Stimulated activated CD4-positive, alpha-beta T cell treated with anti-CD3 and anti-CD28 coated beads, Interleukin-1b, Interleukin-23, amount 100 ng/mL, for 4 hours (primary cell): ENCODE data around the gene RIC8B.

Experiments
- DNase-seq, 2 donors: peaks; one replicate each; pipeline ENCODE4 v3.0.0-alpha.2; 2020; ENCODE audit warnings: low read depth in 2 of 2

The RIC8B gene

GRCh38 chr12:106801167-106801708 lies 26.8 kb downstream of the RIC8B start:
- DNase-seq = no peak

- no peak for DNase-seq
These were observed 27.5 kb downstream of the RIC8B start for GRCh38 chr12:106801830-106802533.

GRCh38 chr12:106804668-106805067 lies 30.2 kb downstream of the RIC8B start:
- DNase-seq = no peak

GRCh38 chr12:106814714-106815113 lies 40.2 kb downstream of the RIC8B start:
- DNase-seq = no peak

GRCh38 chr12:106815741-106816140 lies 41.3 kb downstream of the RIC8B start:
- no peak for DNase-seq

GRCh38 chr12:106816231-106816630 lies 41.7 kb downstream of the RIC8B start:
- DNase-seq = no peak

- no peak for DNase-seq
These were observed 45.5 kb downstream of the RIC8B start for GRCh38 chr12:106819991-106820390.

- no peak for DNase-seq
These were observed 57.2 kb downstream of the RIC8B start for GRCh38 chr12:106831699-106832098.

GRCh38 chr12:106837782-106838181 lies 63.3 kb downstream of the RIC8B start:
- DNase-seq = no peak

GRCh38 chr12:106839333-106839732 lies 64.9 kb downstream of the RIC8B start:
- DNase-seq = no peak

GRCh38 chr12:106840243-106840642 lies 65.8 kb downstream of the RIC8B start:
- DNase-seq = no peak

GRCh38 chr12:106841510-106842302 lies 67.2 kb downstream of the RIC8B start:
- DNase-seq = peak in 1 of 2 donors; percentile 25

GRCh38 chr12:106845902-106846301 lies 71.4 kb downstream of the RIC8B start:
- no peak for DNase-seq

GRCh38 chr12:106847861-106848260 lies 73.4 kb downstream of the RIC8B start:
- no peak for DNase-seq

GRCh38 chr12:106851306-106851705 lies 76.8 kb downstream of the RIC8B start:
- no peak for DNase-seq

- no peak for DNase-seq
These were observed 80.2 kb downstream of the RIC8B start for GRCh38 chr12:106854723-106855122.

- DNase-seq = no peak
These were observed 80.8 kb downstream of the RIC8B start for GRCh38 chr12:106855221-106855758.

GRCh38 chr12:106861984-106862916 lies 87.8 kb downstream of the RIC8B start:
- DNase-seq = no peak

GRCh38 chr12:106863189-106863588 lies 88.7 kb downstream of the RIC8B start:
- no peak for DNase-seq

- no peak for DNase-seq
These were observed 91.2 kb downstream of the RIC8B start for GRCh38 chr12:106865683-106866082.

GRCh38 chr12:106866426-106867080 lies 92.1 kb downstream of the RIC8B start:
- DNase-seq = no peak
